CD4-positive, alpha-beta T cell treated with Interleukin-17A for 1 hour (primary cell): ENCODE results near the gene ZNF558.
"Not testable (repeated sequence)": the region's sequence is repeated elsewhere in the genome, so short reads cannot be mapped to it uniquely, and the experiment has no call there.

Experiments used
- DNase-seq: peaks from one replicate; pipeline ENCODE4 v3.0.0-alpha.2; 2020

The ZNF558 gene

GRCh38 chr19:8773587-8773986 is 58.5 kb downstream of the ZNF558 start:
- DNase-seq: not testable (repeated sequence)

- not testable (repeated sequence) for DNase-seq
Observed at GRCh38 chr19:8769265-8769664, 62.8 kb downstream of the ZNF558 start.

- not testable (repeated sequence) for DNase-seq
Observed at GRCh38 chr19:8767257-8767656, 64.8 kb downstream of the ZNF558 start.
